Activated B cell treated with CpG ODN at 0.5 μM for 24 hours (primary cell): ENCODE measurements around the gene CSH2. TPM values are rescaled to one million over a fixed set of nuclear protein-coding genes. Genes with fewer than 3 reads are reported as not detected.
A peak's percentile ranks its signal among the peaks of the same experiment; 100 is the strongest.
"Not testable (repeated sequence)": the region's sequence is repeated elsewhere in the genome, so short reads cannot be mapped to it uniquely, and the experiment has no call there.

ENCODE experiments used
- ATAC-seq: fragments of 200-7000 bp; cut with Tn5 transposase; one replicate; pipeline ENCODE4 v1.10.0; 2021; ENCODE audit warnings: low read depth, mild to moderate bottlenecking, moderate library complexity
- CTCF ChIA-PET: fragments of 350-600 bp; sonication (Branson Sonifier 250); formaldehyde crosslinking; loops from one replicate; lab custom pipeline; 2021; ENCODE audit warnings: antibody characterized with exemption; lab: Charles Lee
- POLR2A ChIA-PET: fragments of 350-600 bp; sonication (Branson Sonifier 250); formaldehyde crosslinking; loops from one replicate; lab custom pipeline; 2021; ENCODE audit warnings: antibody characterized with exemption; lab: Charles Lee
- DNase-seq: peaks from one replicate; pipeline ENCODE4 v3.0.0; 2022
- H3K27ac Mint-ChIP-seq: one replicate; pipeline ENCODE4 v1.8.0; 2020; ENCODE audit warnings: mixed read lengths
- H3K27me3 Mint-ChIP-seq: one replicate; pipeline ENCODE4 v1.8.0; 2021; ENCODE audit warnings: mixed read lengths
- H3K36me3 Mint-ChIP-seq: one replicate; pipeline ENCODE4 v1.8.0; 2021; ENCODE audit warnings: low read depth, mixed read lengths
- H3K4me1 Mint-ChIP-seq: one replicate; pipeline ENCODE4 v1.8.0; 2021; ENCODE audit warnings: mixed read lengths
- H3K4me3 Mint-ChIP-seq: one replicate; pipeline ENCODE4 v1.8.0; 2020; ENCODE audit warnings: mild to moderate bottlenecking, mixed read lengths
- H3K9me3 Mint-ChIP-seq: one replicate; pipeline ENCODE4 v1.8.0; 2020; ENCODE audit warnings: mixed read lengths
- intact Hi-C: fragments of 100-400 bp; cut with micrococcal nuclease; formaldehyde crosslinking; loops from one replicate; pipeline ENCODE4 v1.15.1; 2024
- total RNA-seq: library from RNA; stranded (reverse); gene quantifications from 2 replicates; pipeline ENCODE4 v1.2.3, GENCODE V29; 2022
- TF ChIP-seq, protein P1 (sequence below): fragments of 200-600 bp; IDR thresholded peaks from one replicate; pipeline ENCODE4 v1.8.0; 2022; ENCODE audit warnings: antibody characterized with exemption, mild to moderate bottlenecking

CSH2 gene
- not detected in 2 replicates for total RNA-seq

DNA sequence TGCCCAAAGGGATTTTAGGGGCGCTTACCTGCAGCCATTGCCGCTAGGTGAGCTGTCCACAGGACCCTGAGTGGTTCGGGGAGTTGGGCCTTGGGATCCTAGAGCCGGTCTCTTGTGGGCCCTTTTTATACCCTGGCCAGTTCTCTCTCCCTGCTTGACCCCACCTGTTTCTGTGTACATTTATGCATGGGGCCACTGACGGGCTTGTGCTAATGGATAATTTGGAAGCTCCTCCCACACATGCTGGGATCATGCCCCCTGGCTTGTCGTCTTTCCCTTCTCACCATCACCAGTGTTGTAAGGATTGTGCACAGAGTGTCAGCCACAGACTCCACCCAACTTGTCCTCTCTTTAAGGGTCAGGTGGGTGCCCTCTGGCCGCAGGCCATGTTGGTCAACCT, at the start of gene CSH2:
Gene CSH2 (minus strand): TSS at position 101 of the 400 bp plus-strand sequence. CDS start 63 bp downstream, at position 38.
- POLR2A ChIA-PET, DNase-seq, ATAC-seq, H3K4me3 Mint-ChIP-seq, H3K27me3 Mint-ChIP-seq, H3K36me3 Mint-ChIP-seq, H3K27ac Mint-ChIP-seq, H3K4me1 Mint-ChIP-seq, H3K9me3 Mint-ChIP-seq, CTCF ChIA-PET, intact Hi-C loops: not testable (repeated sequence)

DNA sequence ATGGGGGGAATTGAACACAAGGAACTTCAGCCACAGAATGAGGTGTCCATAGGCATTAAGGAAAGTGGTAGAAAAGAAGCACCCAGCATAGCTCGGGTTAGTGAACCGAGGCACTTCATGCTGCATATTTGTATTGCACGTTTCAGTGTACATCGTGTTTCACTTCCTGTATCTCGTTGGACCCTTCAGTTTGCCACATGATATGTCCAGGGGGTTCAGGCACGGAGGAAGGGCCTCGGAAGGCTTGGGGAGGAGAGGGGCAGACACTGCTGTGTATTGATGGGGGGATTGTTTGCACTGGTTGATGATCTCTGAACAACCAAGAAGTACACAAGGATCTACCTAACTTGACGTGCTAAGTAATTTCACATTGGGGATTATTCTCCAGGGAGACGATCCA, 48.9 kb upstream of the CSH2 start:
- H3K9me3 Mint-ChIP-seq, H3K27me3 Mint-ChIP-seq, intact Hi-C loops, H3K36me3 Mint-ChIP-seq: not testable (repeated sequence)
- ATAC-seq (peak; percentile 51), DNase-seq (peak; percentile 51)
- peak overlapping the region; percentile 71 for H3K4me3 Mint-ChIP-seq
- ChIA-PET CTCF (interaction anchor here (0.7 to 9.5 kb wide), 5 partner anchors 24 to 211 kb away, joined by 3 to 321 read pairs (median 7); partner anchors contain the start of gene ICAM2), POLR2A (interaction anchor here (0.6 to 19.1 kb wide), 9 partner anchors 8 to 223 kb away, joined by 3 to 837 read pairs (median 4); partner anchors contain the start of genes CD79B and ICAM2)
- H3K27ac Mint-ChIP-seq: peak overlapping the region; percentile 94
- peaks cover 88% of the 10 kb centered on the region for H3K4me1 Mint-ChIP-seq

DNA sequence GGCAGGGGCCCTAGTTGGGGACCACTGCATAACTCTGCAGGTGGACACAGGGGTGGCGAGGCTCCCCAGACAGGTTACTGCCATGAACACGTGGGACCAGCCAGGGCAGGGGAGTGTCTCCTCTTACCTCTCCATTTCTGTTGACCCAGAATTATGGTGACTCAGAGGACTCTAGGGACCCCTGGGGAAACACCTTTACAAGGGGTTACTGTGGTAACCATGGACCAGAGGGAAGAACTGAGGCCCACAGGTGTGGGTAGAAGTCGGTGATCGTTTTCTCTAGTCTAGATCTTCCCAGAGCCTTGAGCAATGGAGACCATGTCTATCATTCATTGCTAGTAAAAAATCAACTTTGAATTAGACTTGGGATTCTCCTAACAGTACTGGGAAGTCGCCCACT, 47.3 kb upstream of the CSH2 start:
- Mint-ChIP-seq H3K27ac (peak overlapping the region; percentile 87), H3K4me1 (peaks cover 88% of the 10 kb centered on the region), H3K4me3 (peak overlapping the region; percentile 59)
- ChIA-PET CTCF (interaction anchor here (1.5 to 12.3 kb wide), 11 partner anchors 9 to 212 kb away, joined by 6 to 321 read pairs (median 46); partner anchors contain the start of genes CD79B, CSHL1, ERN1 and ICAM2), POLR2A (interaction anchor here (0.7 to 19.1 kb wide), 11 partner anchors 9 to 213 kb away, joined by 4 to 837 read pairs (median 17); partner anchors contain the start of genes CD79B, ERN1 and ICAM2)
- H3K27me3 Mint-ChIP-seq, H3K9me3 Mint-ChIP-seq, intact Hi-C loops, H3K36me3 Mint-ChIP-seq: not testable (repeated sequence)
- ATAC-seq (peak; percentile 37), DNase-seq (peak; percentile 49)

DNA sequence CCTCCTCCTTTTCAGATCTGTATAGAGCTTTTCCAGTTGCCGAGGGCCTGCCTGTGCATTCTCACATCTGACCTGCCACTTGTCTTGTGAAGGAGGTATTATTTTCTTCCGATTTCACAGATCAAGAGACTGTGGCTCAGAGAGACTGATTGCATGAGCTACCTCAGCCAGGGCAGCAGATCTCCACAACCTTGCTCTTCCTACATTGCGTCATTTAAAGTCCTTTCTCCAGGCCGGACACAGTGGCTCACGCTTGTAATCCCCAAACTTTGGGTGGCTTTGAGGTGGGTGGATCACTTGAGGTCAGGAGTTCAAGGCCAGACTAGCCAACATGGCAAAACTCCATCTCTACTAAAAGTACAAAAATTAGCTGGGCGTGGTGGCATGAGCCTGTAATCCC, 46.6 kb upstream of the CSH2 start:
- POLR2A ChIA-PET: interaction anchor here (0.6 to 19.1 kb wide), 19 partner anchors 10 to 953 kb away, joined by 3 to 837 read pairs (median 8); partner anchors contain the start of genes CD79B, ERN1, ICAM2 and PRR29
- peak overlapping the region; percentile 87 for H3K27ac Mint-ChIP-seq
- ATAC-seq, intact Hi-C loops, H3K9me3 Mint-ChIP-seq, H3K27me3 Mint-ChIP-seq, DNase-seq, H3K36me3 Mint-ChIP-seq: not testable (repeated sequence)
- CTCF ChIA-PET: interaction anchor here (0.8 to 12.3 kb wide), 17 partner anchors 9 to 212 kb away, joined by 3 to 321 read pairs (median 12); partner anchors contain the start of genes CD79B, CSHL1, ERN1 and ICAM2
- peak overlapping the region; percentile 69 for H3K4me3 Mint-ChIP-seq
- peaks cover 86% of the 10 kb centered on the region for H3K4me1 Mint-ChIP-seq

DNA sequence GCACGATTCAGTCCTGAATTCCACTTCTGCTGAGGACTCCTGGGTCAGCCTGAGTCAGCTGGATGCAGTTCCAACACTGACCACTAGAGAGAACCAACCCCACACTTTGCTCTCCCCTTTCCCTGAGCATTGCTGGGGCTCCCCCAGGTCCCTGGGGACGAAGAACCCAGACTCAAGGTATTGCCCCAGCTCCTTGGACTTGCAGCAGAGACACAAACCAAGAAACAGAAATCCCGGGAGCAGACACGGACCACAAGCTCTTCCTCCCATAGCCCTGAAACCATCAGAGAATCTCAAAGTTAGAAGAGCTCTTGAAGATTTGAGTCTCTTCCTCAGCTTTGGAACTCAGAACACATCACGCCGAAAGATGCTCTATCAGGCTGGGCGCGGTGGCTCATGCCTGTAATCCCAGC, 45.8 kb upstream of the CSH2 start:
- peak overlapping the region; percentile 77 for H3K4me3 Mint-ChIP-seq
- intact Hi-C loops: loop anchor here (1.0 kb wide), 6 partner anchors 13 to 106 kb away; partner anchors contain the start of genes CD79B and ICAM2
- TF ChIP-seq, protein P1, sequence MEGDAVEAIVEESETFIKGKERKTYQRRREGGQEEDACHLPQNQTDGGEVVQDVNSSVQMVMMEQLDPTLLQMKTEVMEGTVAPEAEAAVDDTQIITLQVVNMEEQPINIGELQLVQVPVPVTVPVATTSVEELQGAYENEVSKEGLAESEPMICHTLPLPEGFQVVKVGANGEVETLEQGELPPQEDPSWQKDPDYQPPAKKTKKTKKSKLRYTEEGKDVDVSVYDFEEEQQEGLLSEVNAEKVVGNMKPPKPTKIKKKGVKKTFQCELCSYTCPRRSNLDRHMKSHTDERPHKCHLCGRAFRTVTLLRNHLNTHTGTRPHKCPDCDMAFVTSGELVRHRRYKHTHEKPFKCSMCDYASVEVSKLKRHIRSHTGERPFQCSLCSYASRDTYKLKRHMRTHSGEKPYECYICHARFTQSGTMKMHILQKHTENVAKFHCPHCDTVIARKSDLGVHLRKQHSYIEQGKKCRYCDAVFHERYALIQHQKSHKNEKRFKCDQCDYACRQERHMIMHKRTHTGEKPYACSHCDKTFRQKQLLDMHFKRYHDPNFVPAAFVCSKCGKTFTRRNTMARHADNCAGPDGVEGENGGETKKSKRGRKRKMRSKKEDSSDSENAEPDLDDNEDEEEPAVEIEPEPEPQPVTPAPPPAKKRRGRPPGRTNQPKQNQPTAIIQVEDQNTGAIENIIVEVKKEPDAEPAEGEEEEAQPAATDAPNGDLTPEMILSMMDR: no peak

DNA sequence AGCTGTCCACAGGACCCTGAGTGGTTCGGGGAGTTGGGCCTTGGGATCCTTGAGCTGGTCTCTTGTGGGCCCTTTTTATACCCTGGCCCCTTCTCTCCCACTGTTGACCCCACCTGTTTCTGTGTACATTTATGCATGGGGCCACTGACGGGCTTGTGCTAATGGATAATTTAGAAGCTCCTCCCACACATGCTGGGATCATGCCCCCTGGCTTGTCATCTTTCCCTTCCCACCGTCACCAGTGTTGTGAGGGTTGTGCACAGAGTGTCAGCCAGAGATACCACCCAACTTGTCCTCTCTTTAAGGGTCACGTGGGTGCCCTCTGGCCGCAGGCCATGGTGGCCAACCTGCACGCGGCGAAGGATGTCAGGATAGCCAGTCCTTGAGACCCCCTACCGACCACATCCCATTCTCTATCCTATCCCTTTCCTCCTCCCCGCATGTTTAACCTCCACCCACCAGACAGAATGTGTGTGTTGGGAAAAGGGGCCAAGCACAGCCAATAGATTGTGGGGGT, 45.4 kb upstream of the CSH2 start, which contains the start of gene GH1:
Gene GH1 (minus strand): TSS at position 51 of the 517 bp plus-strand sequence. CDS start 63 bp downstream, outside the sequence.
- not testable (repeated sequence) for H3K27me3 Mint-ChIP-seq, ATAC-seq, H3K9me3 Mint-ChIP-seq, H3K36me3 Mint-ChIP-seq, DNase-seq
- peak within 1 kb of the TSS; percentile 75 for H3K27ac Mint-ChIP-seq
- POLR2A ChIA-PET: interaction anchor here (0.6 to 19.1 kb wide), 17 partner anchors 11 to 110 kb away, joined by 3 to 837 read pairs (median 7); partner anchors contain the start of genes CD79B and ICAM2
- H3K4me3 Mint-ChIP-seq: peak within 1 kb of the TSS; percentile 77
- intact Hi-C loops: loop anchor here (1.0 kb wide), 6 partner anchors 13 to 106 kb away; partner anchors contain the start of genes CD79B and ICAM2
- peaks cover 86% of the 10 kb centered on the region for H3K4me1 Mint-ChIP-seq
- CTCF ChIA-PET: interaction anchor here (0.6 to 12.3 kb wide), 17 partner anchors 7 to 213 kb away, joined by 3 to 321 read pairs (median 12); partner anchors contain the start of genes CD79B, CSHL1, ERN1 and ICAM2

More for the DNA sequence above, 45.8 kb upstream of the CSH2 start:
- Mint-ChIP-seq H3K9me3 (no peaks in the 10 kb centered on the region), H3K27ac (peak overlapping the region; percentile 75), H3K4me1 (peaks cover 85% of the 10 kb centered on the region), H3K36me3 (no peaks in the 10 kb centered on the region), H3K27me3 (no peaks in the 10 kb centered on the region)
- ATAC-seq: peak; percentile 49
- CTCF ChIA-PET: interaction anchor here (0.6 to 12.3 kb wide), 20 partner anchors 8 to 213 kb away, joined by 3 to 321 read pairs (median 8); partner anchors contain the start of genes CD79B, CSHL1, ERN1 and ICAM2
- peak; percentile 65 for DNase-seq
- POLR2A ChIA-PET: interaction anchor here (0.6 to 19.1 kb wide), 22 partner anchors 11 to 226 kb away, joined by 3 to 837 read pairs (median 7); partner anchors contain the start of genes CD79B, ERN1, ICAM2 and PRR29

DNA sequence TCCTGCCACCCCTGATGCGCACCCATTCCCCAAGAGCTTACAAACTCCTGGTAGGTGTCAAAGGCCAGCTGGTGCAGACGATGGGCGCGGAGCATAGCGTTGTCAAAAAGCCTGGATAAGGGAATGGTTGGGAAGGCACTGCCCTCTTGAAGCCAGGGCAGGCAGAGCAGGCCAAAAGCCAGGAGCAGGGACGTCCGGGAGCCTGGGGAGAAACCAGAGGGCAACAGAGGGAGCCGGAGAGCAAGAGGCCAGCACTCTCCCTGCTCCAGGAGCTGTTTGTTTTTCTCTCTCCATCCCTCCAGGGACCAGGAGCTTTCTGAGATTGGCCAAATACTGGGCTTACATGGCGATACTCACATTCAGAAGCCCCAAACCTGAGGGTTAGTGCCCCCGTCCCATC, 44.8 kb upstream of the CSH2 start:
- ChIA-PET CTCF (interaction anchor here (1.0 to 12.3 kb wide), 11 partner anchors 13 to 214 kb away, joined by 4 to 321 read pairs (median 46); partner anchors contain the start of genes CD79B, ERN1 and ICAM2), POLR2A (interaction anchor here (1.3 to 19.1 kb wide), 8 partner anchors 12 to 108 kb away, joined by 3 to 837 read pairs (median 28); partner anchors contain the start of genes CD79B and ICAM2)
- Mint-ChIP-seq H3K4me1 (peaks cover 87% of the 10 kb centered on the region), H3K9me3 (no peaks in the 10 kb centered on the region), H3K27me3 (no peaks in the 10 kb centered on the region), H3K36me3 (no peaks in the 10 kb centered on the region), H3K4me3 (no peak overlapping the region), H3K27ac (no peak overlapping the region)
- intact Hi-C loops: no loop called here
- TF ChIP-seq, protein P1: no peak
- no peak for DNase-seq
- ATAC-seq: no peak
